Psoas muscle (tissue), 8 donors: ENCODE measurements around the gene KIF7. TPM values are rescaled to one million over a fixed set of nuclear protein-coding genes. Genes with fewer than 3 reads are reported as not detected.
A peak's percentile ranks its signal among the peaks of the same experiment; 100 is the strongest.

Experiments
- ATAC-seq, 4 donors: fragments of 200-7000 bp; cut with Tn5 transposase; one replicate each; pipeline ENCODE4 v1.9.1; 2020; ENCODE audit warnings: moderate library complexity in 3 of 4, mild to moderate bottlenecking in 2 of 4
- DNase-seq, 2 donors: peaks; one replicate each; pipeline ENCODE4 v3.0.0-alpha.2; 2020
- H3K27ac ChIP-seq: fragments of 200-600 bp; one replicate; pipeline ENCODE4 v1.8.0; 2022
- H3K27me3 ChIP-seq, 3 donors: fragments of 200-600 bp in 1 of 3; one replicate each; pipeline versions ENCODE4 v1.6.1 to v1.8.0; 2013 to 2022; ENCODE audit warnings: low read length in 2 of 3, mild to moderate bottlenecking in 2 of 3, moderate library complexity in 1 of 3; ENCODE audit not compliant: insufficient read depth in 3 of 3
- H3K36me3 ChIP-seq, 2 donors: fragments of 200-600 bp in 1 of 2; one replicate each; pipeline versions ENCODE4 v1.6.1 to v1.8.0; 2013 to 2022; ENCODE audit warnings: low read depth in 1 of 2, mild to moderate bottlenecking in 1 of 2, moderate library complexity in 1 of 2; ENCODE audit not compliant: insufficient read depth in 1 of 2
- H3K4me1 ChIP-seq: fragments of 200-600 bp; one replicate; pipeline ENCODE4 v1.8.0; 2022
- H3K4me3 ChIP-seq: fragments of 200-600 bp; one replicate; pipeline ENCODE4 v1.8.0; 2022; ENCODE audit warnings: mild to moderate bottlenecking
- H3K9me3 ChIP-seq: fragments of 200-600 bp; one replicate; pipeline ENCODE4 v1.8.0; 2022
- CTCF ChIP-seq: fragments of 200-600 bp; IDR thresholded peaks from one replicate; pipeline ENCODE4 v1.8.0; 2022; ENCODE audit warnings: antibody characterized with exemption
- WGBS, 3 donors: extraction: QIAGEN DNeasy Blood & Tissue Kit; methylation state at CpG; one replicate each; pipeline versions ENCODE4 v1.1.6 to v1.1.7; 2013; 5-methylcytosine and 5-hydroxymethylcytosine counted together
- intact Hi-C, 2 donors: fragments of 100-400 bp; cut with DNase I; formaldehyde crosslinking; loops; one replicate each; pipeline versions ENCODE4 v1.11.0 to v1.14.2; 2022
- polyA plus RNA-seq, 3 donors: library from polyadenylated mRNA; stranded (reverse); fragments of 200-250 nt; gene quantifications; one replicate each; pipeline ENCODE4 v1.2.3, GENCODE V29; 2013
- total RNA-seq, 4 donors: library from RNA; stranded (reverse); fragmentation: NEBNext Ultra II Directional in 2 of 4; extraction: Animal tissue kit (Norgen Biotek cat#: 25700) in 2 of 4; gene quantifications; one replicate each; pipeline versions ENCODE4 v1.2.1 to v1.2.4, GENCODE V29; 2021 to 2023
- donor health status: healthy with polysubstance abuse.
- donor health status: DM: no; HTN: no; CAD: no; lungs with moderate emphysema.
- donor health status: Bipolar disorder and iron deficiency.
- donor health status: healthy.
- donor health status: DM: yes; HTN: yes; CAD: no.
- donor health status: DM: no; HTN: no; CAD: no.
- donor health status: DM: no; HTN: no; CAD: no.
- donor health status: DM: yes; HTN: yes; CAD: no.

Gene KIF7
- total and polyA plus RNA-seq, 7 donors = 0.20 to 2.1 (median 0.40) TPM

- TF ChIP-seq CTCF = no peak
- Histone ChIP-seq H3K4me3 (no peak overlapping the region), H3K9me3 (no peaks in the 10 kb centered on the region), H3K27me3 (no peaks in the 10 kb centered on the region), H3K36me3 (no peaks in the 10 kb centered on the region), H3K27ac (peak overlapping the region; percentile 57), H3K4me1 (peaks cover 13% of the 10 kb centered on the region)
- intact Hi-C loops = no loop called here
- peak; percentile 73 to 77 for DNase-seq
- WGBS, 3 donors = 41 to 45% (median 43%) methylated on average over 11 of the region's 11 CpGs
- peak; percentile 26 to 80 (median 67) for ATAC-seq
Observed at GRCh38 chr15:89662893-89663626, 7.8 kb upstream of the KIF7 start.

GRCh38 chr15:89660556-89660955 is 5.3 kb upstream of the KIF7 start:
- Histone ChIP-seq H3K36me3 (no peaks in the 10 kb centered on the region), H3K27me3 (peaks cover 0 to 3% (median 0%) of the 10 kb centered on the region in 3 donors), H3K9me3 (no peaks in the 10 kb centered on the region), H3K27ac (no peak overlapping the region), H3K4me3 (no peak overlapping the region), H3K4me1 (peaks cover 13% of the 10 kb centered on the region)
- intact Hi-C loops = no loop called here
- WGBS, 3 donors = 81 to 90% (median 86%) methylated on average over 2 of the region's 2 CpGs
- TF ChIP-seq CTCF = no peak
- ATAC-seq (no peak), DNase-seq (no peak)

GRCh38 chr15:89659295-89659694 is 4.0 kb upstream of the KIF7 start:
- no peak overlapping the region for H3K4me3 ChIP-seq
- H3K36me3 ChIP-seq = no peaks in the 10 kb centered on the region
- peaks cover 7% of the 10 kb centered on the region for H3K4me1 ChIP-seq
- DNase-seq (no peak), ATAC-seq (no peak)
- no peaks in the 10 kb centered on the region for H3K9me3 ChIP-seq
- no peak overlapping the region for H3K27ac ChIP-seq
- WGBS, 3 donors = 89 to 96% (median 92%) methylated on average over 2 of the region's 2 CpGs
- intact Hi-C loops = no loop called here
- no peak for TF ChIP-seq CTCF
- peaks cover 0 to 15% (median 0%) of the 10 kb centered on the region in 3 donors for H3K27me3 ChIP-seq

GRCh38 chr15:89657686-89658200 is 2.5 kb upstream of the KIF7 start:
- H3K27me3 ChIP-seq = peaks cover 0 to 28% (median 6%) of the 10 kb centered on the region in 3 donors
- H3K27ac ChIP-seq = no peak overlapping the region
- no peak for ATAC-seq
- DNase-seq = no peak
- H3K4me3 ChIP-seq = no peak overlapping the region
- peaks cover 2% of the 10 kb centered on the region for H3K4me1 ChIP-seq
- WGBS, 3 donors = 84 to 89% (median 85%) methylated on average over 5 of the region's 5 CpGs
- intact Hi-C loops = no loop called here
- TF ChIP-seq CTCF = no peak
- no peaks in the 10 kb centered on the region for H3K9me3 ChIP-seq
- no peaks in the 10 kb centered on the region for H3K36me3 ChIP-seq
